HG03103 (cell line): ENCODE results near the gene EEF2.

Experiments used
- ATAC-seq: cut with Tn5 transposase; IDR thresholded peaks from one replicate; pipeline ENCODE4 v1.9.1; 2021; ENCODE audit warnings: low read depth; ENCODE audit not compliant: unreplicated experiment

EEF2 gene

DNA sequence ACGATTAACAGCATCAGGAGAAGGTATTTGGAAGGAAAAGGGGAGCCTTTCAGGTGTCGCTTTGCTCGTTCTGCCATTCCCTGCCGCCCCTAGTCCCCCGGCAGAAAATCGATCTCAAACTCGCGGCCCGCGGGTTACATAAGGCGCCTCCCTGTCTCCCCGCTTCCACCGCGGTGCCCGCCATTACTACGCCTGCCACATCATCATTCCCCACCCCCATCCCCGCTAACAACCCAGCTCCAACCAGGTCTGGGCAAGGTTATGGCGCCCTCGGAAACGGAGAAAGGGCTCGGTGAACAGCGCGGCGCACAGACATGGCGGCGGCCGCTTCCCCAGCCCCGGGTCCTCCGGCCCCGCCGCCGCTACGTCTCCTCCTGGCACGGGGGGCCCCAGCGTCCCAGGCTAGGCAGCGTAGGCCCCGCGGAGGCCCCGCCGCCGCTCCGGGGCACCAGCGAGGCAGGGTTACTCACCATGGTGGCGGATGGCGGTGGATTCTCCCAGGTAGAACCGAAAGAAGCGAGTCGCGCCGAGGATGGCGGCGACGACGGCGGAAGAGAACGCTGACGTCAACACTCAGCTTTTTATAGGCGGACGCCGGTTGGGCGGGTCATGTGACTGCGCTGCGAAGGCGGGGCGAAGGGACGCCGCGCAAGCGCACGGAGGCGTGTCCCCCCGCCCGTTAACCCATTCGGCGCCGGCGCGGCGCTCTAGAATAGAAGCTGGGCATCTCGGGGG, at the start of gene EEF2:
Gene EEF2, minus strand, starts transcription at position 556 of the 735 bp plus-strand sequence. Its CDS starts 83 bp downstream, at position 473.
- peak; percentile 45 for ATAC-seq

DNA sequence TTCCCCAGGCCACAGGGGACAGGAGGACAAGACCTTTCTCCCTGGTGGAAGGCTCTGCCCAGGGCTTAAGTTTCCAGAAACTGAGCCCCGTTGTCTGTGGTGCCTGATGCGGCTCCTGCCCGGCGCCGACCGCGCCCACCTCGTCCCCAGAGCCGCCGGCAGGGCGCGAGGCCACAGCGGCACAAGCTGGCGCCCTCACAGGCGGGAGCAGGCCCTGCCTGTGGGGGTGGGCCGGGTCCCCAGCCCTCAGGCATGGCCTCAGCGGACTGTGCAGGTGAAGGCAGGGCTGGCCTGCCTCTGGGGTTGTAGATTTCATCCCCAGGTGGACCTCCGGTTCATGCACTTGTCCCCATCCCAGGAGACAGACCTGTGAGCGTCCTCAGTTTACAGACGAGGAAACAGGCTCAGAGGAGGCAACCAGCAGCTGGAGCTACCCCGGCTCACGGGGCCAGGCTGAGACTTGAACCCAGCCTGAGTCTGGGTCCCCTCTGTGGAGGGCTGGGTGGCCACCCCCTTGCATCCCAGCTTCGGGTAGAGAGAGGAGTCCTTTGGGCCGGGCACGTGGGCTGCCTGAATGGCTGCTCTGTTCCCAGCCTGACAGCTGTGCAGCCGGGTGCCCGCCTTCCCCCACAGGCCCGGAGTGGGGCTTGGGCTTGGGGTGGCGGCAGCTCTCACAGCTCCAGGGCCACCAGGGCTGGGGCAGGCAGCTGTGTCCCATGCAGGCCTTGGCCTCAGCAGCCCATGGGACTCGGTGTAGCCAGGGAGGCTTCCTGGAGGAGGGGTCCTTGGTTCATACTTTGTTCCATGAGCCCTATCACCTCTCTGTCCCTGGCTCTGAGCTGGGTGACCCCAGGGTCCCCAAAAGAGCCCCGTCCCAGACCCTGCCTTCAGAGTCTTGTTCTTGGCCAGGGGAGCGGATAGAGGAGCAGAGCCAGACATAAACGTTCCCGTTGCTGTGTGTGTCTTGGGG, 49.1 kb upstream of the EEF2 start:
- ATAC-seq: no peak

DNA sequence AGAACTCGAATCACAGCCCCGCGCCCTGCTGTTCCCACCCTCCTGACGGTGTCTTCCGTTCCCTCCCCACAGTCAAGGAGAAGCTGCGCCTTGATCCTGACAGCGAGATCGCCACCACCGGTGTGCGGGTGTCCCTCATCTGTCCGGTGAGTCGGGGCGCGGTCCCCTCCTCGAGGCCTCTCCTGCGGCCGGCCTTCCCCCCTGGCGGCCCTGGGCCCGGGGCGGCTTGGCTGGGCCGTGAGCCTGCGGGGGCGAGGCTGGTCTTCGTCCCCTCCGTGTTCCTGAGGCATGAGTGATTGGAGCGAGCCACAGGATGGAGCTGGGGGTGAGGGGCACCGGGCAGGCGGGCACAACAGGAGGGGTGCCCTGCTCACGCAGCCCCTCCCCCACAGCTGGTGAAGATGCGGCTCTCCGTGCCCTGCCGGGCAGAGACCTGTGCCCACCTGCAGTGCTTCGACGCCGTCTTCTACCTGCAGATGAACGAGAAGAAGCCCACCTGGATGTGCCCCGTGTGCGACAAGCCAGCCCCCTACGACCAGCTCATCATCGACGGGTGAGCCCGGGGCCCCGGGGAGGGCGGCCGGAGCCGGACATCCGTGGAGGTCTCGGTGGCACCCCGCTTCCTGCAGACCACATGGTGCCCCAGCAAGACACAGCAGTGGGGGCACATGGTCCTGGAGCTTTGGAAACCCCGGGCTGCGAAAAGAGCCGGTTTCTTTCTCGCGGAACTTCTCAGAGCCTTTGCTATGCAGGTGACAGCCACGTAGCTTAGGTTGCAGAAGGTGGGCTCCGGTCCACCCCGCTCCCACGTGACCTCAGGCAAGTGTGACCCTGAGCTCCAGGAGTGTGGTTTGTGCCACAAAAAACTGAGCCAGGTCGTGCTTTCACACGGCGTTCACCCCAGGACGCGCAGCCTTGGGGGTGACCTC, 48.0 kb upstream of the EEF2 start:
- no peak for ATAC-seq

DNA sequence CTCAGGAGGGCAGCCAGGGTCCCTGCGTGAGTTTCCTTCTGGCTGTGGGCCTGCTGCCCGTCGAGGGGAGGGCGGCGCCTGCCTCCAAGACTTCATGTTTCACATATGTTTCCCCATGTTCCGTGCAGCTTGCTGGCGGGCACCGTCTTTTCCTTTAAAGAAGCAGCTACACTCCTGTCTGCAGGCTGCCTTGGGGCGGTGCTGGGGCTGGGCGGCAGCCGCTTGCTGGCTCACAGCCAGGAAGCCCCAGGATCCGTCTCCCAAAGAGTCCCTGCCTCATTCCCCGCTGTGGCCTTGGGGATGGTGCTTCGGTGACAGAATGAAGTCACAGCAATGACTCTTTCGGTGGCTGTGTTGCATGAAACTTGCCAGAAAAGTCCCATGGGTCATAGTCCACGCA, 47.2 kb upstream of the EEF2 start:
- no peak for ATAC-seq

DNA sequence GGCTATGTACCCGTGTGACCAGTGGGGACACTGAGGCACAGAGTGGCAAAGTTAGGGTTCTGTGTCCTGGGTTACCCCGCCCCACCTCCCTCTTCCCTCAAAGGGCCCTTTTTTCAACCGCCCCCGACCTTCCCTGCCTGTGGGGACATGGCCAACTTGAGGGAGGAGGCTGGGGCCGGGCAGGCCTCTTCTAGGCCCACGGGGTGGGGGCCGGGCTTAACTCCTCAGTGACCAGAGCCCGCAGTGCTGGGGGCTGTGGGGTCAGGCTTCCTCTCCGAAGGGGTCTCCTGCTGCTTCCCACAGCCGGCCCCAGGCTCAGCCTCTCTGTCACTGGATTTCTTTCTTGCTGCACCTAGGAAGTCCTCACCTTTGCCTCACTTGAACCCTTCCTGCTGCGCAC, 46.2 kb upstream of the EEF2 start:
- no peak for ATAC-seq

DNA sequence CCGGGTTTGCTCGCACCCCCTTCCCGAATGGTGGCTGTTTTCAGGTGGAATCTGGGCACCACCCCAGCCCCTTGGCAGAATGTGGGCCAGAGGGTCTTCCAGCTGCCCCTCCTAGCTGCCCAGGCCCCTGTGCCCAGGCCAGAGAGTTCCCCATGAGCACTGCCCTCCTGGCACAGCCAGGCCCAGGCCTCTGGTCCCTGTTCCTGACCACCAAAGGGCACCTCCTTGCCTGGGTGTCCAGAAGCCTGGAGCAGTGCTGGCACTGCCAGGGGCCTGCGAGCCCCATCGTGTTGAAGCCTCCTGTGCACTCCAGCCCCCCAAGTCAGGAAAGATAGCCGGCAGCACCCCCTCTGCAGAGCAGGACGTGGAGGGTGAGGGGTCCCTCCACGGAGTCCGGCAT, 45.7 kb upstream of the EEF2 start:
- no peak for ATAC-seq

DNA sequence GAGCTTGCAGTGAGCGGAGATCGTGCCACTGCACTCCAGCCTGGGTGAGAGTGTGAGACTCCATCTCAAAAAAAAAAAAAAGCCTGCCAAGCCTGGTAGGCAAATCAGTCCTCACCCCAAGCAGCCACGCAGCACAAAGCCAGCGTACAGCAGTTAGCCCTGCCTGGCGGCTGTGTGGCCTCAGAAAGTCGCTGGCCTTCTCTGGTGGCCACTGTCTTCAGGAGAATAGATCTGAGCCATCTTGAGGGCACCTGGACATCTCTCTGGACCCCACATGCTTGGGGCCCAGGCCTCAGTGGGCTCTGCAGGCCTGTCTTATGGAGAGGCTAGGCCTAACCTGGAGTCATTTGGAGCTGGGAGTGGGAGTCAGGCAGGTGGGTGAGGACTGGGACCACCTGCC, 45.3 kb upstream of the EEF2 start:
- ATAC-seq: no peak

DNA sequence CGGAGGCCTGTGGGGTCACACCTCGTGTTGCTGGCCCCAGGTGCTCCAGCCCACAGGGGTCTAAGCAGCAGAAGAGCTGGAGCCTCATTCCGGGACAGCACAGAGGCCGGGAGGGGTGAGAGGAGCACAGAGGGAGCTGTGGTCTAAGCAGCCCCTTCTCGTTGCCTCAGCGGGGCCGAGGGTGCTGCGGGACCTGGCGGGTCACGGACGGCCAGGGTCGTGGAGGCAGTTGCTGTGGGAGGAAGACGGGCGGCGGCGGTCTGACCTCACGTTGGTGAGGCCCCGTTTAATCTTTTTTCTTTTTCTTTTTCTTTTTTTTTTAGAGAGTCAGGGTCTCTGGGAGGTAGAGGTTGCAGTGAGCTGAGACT, 44.0 kb upstream of the EEF2 start:
- ATAC-seq: no peak

DNA sequence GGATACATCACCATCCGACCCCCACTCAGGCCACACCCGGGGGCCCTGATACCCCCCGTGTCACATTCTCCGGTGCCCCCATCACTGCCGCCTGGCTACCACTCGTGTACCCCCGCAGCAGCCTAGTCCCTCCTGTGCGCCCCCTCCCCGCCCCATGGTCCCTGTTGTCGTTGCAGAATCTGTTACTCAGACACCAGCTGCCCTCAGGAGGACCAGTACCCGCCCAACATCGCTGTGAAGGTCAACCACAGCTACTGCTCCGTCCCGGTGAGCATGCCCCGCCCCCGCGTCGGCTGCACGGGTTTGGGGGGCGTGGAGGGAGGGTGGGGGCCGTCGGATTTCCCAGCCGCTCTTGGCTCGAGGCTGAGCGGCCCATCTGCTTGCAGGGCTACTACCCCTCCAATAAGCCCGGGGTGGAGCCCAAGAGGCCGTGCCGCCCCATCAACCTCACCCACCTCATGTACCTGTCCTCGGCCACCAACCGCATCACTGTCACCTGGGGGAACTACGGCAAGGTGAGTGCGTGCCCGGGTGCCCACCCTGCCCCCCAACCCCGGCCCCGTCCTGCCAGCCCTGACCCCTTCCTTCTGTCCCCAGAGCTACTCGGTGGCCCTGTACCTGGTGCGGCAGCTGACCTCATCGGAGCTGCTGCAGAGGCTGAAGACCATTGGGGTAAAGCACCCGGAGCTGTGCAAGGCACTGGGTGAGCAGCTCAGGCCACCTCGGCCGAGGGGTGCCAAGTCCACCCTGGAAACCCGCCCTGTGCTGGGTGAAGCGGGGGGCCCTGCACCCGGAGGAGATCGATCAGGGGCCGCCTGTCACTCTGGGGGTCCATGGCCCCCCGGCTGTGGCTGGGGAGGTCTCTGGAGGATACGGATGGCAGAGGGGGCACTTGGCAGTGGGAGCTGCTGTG, 43.3 kb upstream of the EEF2 start:
- no peak for ATAC-seq

DNA sequence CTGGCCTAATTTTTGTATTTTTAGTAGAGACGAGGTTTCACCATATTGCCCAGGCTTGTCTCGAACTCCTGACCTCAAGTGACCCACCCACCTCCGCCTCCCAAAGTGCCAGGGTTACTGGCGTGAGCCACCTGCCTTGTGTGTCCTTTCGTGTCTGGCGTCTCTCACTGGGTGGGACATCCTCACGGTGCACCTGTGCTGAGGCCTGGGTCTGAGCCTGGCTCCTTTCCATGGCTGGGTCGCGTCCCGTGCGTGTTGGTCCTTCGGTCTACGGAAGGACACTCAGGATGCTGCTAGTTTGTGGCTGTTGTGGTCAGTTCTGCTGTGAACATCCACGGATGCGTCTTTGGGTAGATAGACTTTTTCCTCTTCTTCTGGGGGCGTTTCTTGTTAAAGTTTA, 41.9 kb upstream of the EEF2 start:
- ATAC-seq: no peak

DNA sequence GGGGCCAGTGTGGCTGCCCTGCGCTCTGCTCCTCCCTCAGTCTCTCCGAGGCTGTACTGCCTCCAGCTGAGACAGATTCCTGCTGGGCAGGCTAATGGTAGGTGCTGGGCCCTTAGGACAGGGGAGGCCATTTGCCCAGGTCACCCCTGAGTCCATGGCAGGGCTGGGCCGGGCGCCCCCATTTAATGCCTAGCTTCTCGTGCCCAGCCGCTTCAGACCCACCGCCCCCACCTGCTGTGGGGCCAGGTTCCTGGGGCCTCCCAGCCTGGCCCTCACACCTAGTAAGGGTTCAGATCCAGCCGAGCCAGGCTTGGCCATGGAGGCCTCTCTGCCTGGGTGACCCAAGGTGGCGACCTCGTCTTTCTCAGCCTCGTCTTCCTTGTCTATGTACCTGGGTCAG, 40.1 kb upstream of the EEF2 start:
- ATAC-seq: no peak

DNA sequence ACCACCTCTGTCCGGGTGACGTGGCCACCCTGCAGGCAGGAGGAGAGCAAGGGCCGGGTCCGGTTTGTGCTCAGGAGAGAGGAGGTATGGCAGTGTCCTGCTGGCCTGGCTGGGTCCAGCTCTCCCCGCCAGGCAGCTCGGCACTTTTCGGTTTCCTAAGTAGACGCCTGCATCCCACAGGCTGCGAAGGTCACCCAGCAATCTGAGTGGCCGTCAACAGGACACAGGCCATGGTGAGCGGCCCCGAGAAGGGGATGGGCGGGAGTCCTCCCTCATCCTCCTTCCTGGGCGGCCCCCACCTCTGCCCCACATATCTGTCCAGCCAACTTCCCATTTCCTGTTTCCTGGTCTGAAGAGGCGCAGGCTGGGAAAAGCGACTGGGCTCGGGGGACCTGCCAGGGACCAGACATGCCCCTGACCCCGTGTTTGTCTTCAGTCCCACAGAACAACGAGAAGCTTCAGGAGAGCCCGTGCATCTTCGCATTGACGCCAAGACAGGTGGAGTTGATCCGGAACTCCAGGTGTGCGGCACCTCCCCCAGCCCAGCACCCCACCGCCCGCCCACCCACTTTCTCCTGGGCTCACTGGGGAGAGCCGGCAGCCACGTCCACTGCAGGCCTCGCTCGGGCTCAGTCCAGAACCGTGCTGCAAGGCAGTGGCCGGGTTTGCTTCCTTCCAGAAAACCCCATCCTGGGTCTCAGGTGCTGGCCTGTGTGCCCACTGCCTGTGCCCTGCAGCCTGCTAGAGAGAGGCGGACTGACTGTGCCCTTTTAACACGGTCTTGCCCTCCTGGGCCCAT, 38.5 kb upstream of the EEF2 start:
- ATAC-seq: no peak

DNA sequence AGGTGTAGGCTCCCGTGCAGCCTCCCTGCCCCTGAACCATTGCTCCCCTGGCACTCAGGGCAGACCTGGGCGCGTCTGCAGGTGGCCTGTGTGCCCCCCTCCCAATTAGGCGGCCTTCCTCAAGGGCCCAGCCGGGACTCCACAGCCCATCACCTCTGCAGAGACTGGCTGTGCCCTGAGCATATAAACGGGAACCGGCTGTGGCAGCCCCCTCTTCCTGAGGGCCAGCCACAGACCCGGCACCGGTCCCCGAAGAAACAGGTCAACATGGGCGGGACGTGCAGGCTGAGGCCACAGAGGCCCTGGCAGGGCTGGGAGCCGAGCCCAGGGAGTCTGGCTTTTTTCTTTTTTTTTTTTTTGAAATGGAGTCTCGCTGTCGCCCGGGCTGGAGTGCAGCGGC, 34.3 kb upstream of the EEF2 start:
- ATAC-seq: no peak

DNA sequence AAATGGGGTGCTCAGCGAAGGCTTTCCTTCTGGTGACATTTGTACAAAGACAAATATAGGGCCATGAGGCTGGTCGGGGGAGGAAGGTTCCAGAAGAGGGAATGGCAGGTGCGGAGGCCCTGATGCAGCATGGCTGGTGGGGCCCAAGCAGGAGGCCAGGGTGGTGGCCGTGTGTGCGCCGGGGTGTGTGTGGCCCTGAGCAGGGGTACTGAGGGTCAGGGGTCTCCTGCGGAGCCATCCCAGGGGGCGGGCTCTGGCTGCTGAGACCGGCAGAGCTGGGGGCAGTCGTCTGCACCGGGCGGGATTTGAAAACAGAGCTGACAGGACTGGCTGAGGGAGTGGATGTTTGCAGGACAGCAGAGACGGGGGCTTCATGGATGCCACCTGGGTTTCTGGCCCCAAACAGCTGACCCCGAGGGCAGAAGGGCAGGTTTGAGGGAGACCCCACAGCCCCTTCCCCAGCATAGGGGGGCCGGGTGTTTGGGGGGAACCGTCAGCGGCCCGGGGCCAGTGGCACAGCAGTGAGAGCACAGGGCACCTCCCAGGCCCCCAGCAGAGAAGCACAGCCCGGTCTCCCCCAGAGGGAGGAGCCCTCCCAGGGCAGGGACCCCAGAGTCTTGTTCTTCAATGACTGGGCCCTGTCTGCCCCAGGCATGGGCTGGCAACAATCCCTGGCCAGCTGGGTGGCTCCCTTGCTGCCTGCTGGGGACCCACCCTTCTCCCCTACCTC, 33.7 kb upstream of the EEF2 start:
- no peak for ATAC-seq

DNA sequence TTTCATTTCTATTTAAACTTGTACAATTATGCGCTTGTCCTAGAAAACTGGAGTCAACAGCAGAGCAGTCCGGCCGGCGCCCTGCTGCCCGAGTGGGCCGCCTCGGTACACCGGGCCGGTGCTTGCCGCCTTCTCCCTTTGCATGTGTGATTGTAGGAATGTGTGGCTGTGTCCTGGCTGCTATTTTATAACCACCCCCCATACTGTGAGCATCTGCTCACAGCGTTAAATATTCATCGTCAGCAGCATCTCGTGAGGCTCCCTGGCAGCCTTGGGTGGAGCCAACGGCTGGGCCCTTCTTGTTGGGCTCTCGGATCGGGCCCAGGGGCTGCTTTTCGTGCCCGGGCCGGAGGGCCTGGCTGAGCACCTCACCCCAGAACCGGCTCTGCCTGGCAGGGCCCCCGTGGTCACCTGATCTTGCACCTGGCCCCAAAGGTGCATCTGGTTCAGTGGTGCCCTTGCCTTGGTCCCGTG, 32.9 kb upstream of the EEF2 start:
- ATAC-seq: no peak

DNA sequence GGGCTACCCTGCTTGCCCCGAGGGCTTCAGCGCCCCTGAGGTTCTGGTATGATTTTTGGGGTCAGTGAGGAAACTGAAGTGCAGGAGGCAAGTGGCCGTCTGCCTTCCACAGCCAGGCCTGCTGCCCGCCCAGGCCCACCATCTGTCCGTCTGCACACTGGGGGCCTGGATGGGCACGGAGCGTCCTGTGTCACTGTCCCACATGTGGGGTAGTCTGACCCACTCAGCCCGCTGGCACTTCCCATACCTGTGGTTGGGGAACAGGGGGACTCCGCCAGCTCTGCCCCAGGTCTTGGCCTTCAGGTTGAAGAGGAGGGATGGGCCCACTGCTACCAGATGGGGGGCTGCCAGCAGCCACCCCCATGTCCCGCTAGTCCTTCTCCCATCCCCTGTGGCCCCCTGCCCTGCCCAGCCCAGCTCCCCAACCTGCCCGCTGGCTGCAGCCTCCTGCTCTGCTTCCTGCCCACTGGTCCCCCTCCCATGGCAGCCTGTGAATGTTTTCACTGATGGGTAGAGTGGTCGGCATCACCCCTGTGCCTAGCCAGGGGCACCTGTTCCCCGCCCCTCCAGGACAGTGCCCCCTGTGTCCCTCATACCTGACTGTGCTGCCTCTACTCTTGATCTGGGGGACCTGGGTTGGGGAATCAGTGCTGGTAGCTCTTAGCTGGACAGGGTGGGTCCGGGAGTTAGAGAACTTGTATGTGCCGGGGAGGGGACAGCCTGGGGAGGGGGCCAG, 31.8 kb upstream of the EEF2 start:
- no peak for ATAC-seq

DNA sequence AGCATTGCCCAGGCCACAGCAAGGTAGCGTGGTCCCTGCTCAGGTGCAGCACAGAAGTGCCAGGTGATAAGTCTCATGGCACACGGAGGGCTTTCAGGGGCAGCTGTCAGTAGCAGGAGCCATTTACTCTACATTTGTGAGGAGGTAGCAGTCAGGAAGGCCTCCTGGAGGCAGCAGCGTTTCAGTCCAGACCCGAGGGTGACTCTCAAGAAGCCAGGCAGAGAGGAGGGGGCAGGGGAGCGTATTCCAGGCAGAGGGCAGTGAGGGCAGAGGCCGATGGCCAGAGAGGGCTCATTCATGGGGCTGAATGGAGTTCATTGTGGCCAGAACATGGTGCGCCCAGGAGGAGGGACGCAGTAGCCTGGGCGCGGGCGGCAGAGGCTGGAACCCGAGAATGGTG, 31.2 kb upstream of the EEF2 start:
- ATAC-seq: no peak
